ENCODE results near the gene LBHD2. TPM values are rescaled to one million over a fixed set of nuclear protein-coding genes. Genes with fewer than 3 reads are reported as not detected.

The LBHD2 gene
- total and polyA plus RNA-seq, 4 donors: 0.47 to 0.53 TPM; not detected in 2

DNA sequence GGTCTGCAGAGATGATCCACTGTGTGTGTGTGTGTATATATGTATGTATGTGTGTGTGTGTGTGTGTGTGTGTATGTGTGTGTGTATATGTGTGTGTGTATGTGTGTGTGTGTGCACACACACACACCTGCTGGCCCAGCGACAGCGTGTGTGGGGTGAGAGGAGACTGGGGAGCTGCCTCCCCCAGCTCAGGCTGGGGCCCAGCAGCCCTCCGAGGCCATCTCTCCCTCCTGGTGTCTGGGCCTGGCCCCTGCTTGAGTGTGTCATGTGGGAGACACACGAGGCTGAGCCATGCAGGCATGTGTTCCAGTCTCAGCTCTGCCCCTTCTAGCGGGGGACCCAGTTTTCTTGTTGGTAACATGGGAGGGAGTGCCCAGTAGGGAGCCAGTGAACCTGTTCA lies 29.3 kb downstream of the LBHD2 start:
- H3K4me3 ChIP-seq (ENCODE audit: low read depth in 1 of 3, low read length in 3 of 3): no peak overlapping the region
- H3K27me3 ChIP-seq (ENCODE audit: control insufficient read depth in 4 of 4, insufficient read depth in 4 of 4, low read length in 3 of 4): no peaks in the 10 kb centered on the region
- H3K27ac ChIP-seq (ENCODE audit: low read depth in 1 of 2, low read length in 2 of 2): no peak overlapping the region
- no peak overlapping the region for H3K9ac ChIP-seq (ENCODE audit: low read depth in 1 of 2, low read length in 2 of 2)
- 84% methylated on average over 5 of the region's 5 CpGs for WGBS
- TF ChIP-seq FOXA2 (IDR thresholded peaks at IDR 0.05) (no peak), RAD21 (IDR thresholded peaks at IDR 0.05) (no peak), RXRA (IDR thresholded peaks at IDR 0.05) (no peak), HNF4G (IDR thresholded peaks at IDR 0.05) (no peak)
- TF ChIP-seq, protein P1, sequence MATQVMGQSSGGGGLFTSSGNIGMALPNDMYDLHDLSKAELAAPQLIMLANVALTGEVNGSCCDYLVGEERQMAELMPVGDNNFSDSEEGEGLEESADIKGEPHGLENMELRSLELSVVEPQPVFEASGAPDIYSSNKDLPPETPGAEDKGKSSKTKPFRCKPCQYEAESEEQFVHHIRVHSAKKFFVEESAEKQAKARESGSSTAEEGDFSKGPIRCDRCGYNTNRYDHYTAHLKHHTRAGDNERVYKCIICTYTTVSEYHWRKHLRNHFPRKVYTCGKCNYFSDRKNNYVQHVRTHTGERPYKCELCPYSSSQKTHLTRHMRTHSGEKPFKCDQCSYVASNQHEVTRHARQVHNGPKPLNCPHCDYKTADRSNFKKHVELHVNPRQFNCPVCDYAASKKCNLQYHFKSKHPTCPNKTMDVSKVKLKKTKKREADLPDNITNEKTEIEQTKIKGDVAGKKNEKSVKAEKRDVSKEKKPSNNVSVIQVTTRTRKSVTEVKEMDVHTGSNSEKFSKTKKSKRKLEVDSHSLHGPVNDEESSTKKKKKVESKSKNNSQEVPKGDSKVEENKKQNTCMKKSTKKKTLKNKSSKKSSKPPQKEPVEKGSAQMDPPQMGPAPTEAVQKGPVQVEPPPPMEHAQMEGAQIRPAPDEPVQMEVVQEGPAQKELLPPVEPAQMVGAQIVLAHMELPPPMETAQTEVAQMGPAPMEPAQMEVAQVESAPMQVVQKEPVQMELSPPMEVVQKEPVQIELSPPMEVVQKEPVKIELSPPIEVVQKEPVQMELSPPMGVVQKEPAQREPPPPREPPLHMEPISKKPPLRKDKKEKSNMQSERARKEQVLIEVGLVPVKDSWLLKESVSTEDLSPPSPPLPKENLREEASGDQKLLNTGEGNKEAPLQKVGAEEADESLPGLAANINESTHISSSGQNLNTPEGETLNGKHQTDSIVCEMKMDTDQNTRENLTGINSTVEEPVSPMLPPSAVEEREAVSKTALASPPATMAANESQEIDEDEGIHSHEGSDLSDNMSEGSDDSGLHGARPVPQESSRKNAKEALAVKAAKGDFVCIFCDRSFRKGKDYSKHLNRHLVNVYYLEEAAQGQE (IDR thresholded peaks at IDR 0.05): no peak
- TF ChIP-seq, protein P2, sequence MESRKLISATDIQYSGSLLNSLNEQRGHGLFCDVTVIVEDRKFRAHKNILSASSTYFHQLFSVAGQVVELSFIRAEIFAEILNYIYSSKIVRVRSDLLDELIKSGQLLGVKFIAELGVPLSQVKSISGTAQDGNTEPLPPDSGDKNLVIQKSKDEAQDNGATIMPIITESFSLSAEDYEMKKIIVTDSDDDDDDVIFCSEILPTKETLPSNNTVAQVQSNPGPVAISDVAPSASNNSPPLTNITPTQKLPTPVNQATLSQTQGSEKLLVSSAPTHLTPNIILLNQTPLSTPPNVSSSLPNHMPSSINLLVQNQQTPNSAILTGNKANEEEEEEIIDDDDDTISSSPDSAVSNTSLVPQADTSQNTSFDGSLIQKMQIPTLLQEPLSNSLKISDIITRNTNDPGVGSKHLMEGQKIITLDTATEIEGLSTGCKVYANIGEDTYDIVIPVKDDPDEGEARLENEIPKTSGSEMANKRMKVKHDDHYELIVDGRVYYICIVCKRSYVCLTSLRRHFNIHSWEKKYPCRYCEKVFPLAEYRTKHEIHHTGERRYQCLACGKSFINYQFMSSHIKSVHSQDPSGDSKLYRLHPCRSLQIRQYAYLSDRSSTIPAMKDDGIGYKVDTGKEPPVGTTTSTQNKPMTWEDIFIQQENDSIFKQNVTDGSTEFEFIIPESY (IDR thresholded peaks at IDR 0.05): no peak
- no peaks in the 10 kb centered on the region for H3K9me3 ChIP-seq (ENCODE audit: control insufficient read depth in 4 of 4, low read length in 3 of 4)
- DNase-seq (ENCODE audit: low spot score): no peak
- H3K4me1 ChIP-seq (ENCODE audit: control insufficient read depth in 4 of 4, insufficient read depth in 4 of 4, low read length in 3 of 4): peaks cover 23 to 56% (median 43%) of the 10 kb centered on the region in 4 donors
- H3K36me3 ChIP-seq (ENCODE audit: control insufficient read depth in 4 of 4, insufficient read depth in 3 of 4, low read depth in 1 of 4, low read length in 3 of 4): peaks cover 0 to 3% (median 0%) of the 10 kb centered on the region in 4 donors

DNA sequence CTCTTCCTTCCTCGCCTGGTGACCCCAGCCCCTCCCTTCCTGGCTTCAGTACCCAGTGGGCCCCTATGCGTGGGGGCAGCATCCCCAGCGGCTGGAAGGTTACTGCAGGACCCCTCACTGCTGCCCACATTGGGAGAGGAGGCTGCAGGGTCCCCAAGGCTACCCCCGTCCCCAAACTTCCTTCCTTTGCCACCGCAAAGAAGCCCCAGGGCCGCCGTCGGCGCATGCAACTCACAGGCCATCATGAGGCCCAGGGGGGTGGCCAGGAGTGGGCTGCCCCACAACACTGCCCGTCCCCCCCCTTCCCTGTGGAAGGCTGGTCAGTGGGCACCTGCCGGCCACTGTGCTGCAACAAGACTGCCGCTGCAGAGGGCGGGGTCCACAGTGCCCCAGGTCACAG lies 29.8 kb downstream of the LBHD2 start:
- Histone ChIP-seq H3K4me1 (ENCODE audit: control insufficient read depth in 4 of 4, insufficient read depth in 4 of 4, low read length in 3 of 4) (peaks cover 20 to 53% (median 42%) of the 10 kb centered on the region in 4 donors), H3K27ac (ENCODE audit: low read depth in 1 of 2, low read length in 2 of 2) (no peak overlapping the region), H3K9ac (ENCODE audit: low read depth in 1 of 2, low read length in 2 of 2) (no peak overlapping the region), H3K27me3 (ENCODE audit: control insufficient read depth in 4 of 4, insufficient read depth in 4 of 4, low read length in 3 of 4) (no peaks in the 10 kb centered on the region), H3K36me3 (ENCODE audit: control insufficient read depth in 4 of 4, insufficient read depth in 3 of 4, low read depth in 1 of 4, low read length in 3 of 4) (peaks cover 0 to 3% (median 0%) of the 10 kb centered on the region in 4 donors), H3K4me3 (ENCODE audit: low read depth in 1 of 3, low read length in 3 of 3) (no peak overlapping the region), H3K9me3 (ENCODE audit: control insufficient read depth in 4 of 4, low read length in 3 of 4) (no peaks in the 10 kb centered on the region)
- no peak for DNase-seq (ENCODE audit: low spot score)
- TF ChIP-seq, protein P3, sequence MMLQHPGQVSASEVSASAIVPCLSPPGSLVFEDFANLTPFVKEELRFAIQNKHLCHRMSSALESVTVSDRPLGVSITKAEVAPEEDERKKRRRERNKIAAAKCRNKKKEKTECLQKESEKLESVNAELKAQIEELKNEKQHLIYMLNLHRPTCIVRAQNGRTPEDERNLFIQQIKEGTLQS (IDR thresholded peaks at IDR 0.05): no peak
- TF ChIP-seq, protein P2 (IDR thresholded peaks at IDR 0.05): no peak
- TF ChIP-seq EGR1 (IDR thresholded peaks at IDR 0.05; ENCODE audit: low read depth in 2 of 2): no peak
- TF ChIP-seq FOXA2 (IDR thresholded peaks at IDR 0.05): no peak
- TF ChIP-seq FOXA1 (IDR thresholded peaks at IDR 0.05): no peak
- no peak for TF ChIP-seq JUND (IDR thresholded peaks at IDR 0.05)
- TF ChIP-seq HNF4G (IDR thresholded peaks at IDR 0.05): no peak
- no peak for TF ChIP-seq NR2F2 (IDR thresholded peaks at IDR 0.05)
- TF ChIP-seq SP1 (IDR thresholded peaks at IDR 0.05): no peak
- TF ChIP-seq, protein P1 (IDR thresholded peaks at IDR 0.05): no peak
- no peak for TF ChIP-seq TAF1 (conservative IDR thresholded peaks at IDR 0.05)
- TF ChIP-seq RXRA (IDR thresholded peaks at IDR 0.05): no peak
- TF ChIP-seq, protein P4, sequence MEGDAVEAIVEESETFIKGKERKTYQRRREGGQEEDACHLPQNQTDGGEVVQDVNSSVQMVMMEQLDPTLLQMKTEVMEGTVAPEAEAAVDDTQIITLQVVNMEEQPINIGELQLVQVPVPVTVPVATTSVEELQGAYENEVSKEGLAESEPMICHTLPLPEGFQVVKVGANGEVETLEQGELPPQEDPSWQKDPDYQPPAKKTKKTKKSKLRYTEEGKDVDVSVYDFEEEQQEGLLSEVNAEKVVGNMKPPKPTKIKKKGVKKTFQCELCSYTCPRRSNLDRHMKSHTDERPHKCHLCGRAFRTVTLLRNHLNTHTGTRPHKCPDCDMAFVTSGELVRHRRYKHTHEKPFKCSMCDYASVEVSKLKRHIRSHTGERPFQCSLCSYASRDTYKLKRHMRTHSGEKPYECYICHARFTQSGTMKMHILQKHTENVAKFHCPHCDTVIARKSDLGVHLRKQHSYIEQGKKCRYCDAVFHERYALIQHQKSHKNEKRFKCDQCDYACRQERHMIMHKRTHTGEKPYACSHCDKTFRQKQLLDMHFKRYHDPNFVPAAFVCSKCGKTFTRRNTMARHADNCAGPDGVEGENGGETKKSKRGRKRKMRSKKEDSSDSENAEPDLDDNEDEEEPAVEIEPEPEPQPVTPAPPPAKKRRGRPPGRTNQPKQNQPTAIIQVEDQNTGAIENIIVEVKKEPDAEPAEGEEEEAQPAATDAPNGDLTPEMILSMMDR (IDR thresholded peaks at IDR 0.05; ENCODE audit: low read depth, low read length, missing input control): no peak
- no peak for TF ChIP-seq YY1 (IDR thresholded peaks at IDR 0.05)
- TF ChIP-seq, protein P5, sequence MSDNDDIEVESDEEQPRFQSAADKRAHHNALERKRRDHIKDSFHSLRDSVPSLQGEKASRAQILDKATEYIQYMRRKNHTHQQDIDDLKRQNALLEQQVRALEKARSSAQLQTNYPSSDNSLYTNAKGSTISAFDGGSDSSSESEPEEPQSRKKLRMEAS (IDR thresholded peaks at IDR 0.05): no peak
- TF ChIP-seq HNF4A (conservative IDR thresholded peaks at IDR 0.05): no peak
- 82% methylated on average over 13 of the region's 13 CpGs for WGBS
